HG03025 (cell line): Measurements from ENCODE around the gene LYRM9.
"Not testable (repeated sequence)": the region's sequence is repeated elsewhere in the genome, so short reads cannot be mapped to it uniquely, and the experiment has no call there.

Experiments used
- ATAC-seq: cut with Tn5 transposase; IDR thresholded peaks from one replicate; pipeline ENCODE4 v1.9.1; 2021; ENCODE audit warnings: mild to moderate bottlenecking, moderate library complexity; ENCODE audit not compliant: unreplicated experiment, low FRiP score

LYRM9 gene

GRCh38 chr17:27878776-27879562 is 14.2 kb downstream of the LYRM9 start:
- ATAC-seq: no peak

- ATAC-seq: no peak
Measured at GRCh38 chr17:27873746-27874145, 19.4 kb downstream of the LYRM9 start.

- no peak for ATAC-seq
Measured at GRCh38 chr17:27873211-27873610, 20.0 kb downstream of the LYRM9 start.

- no peak for ATAC-seq
Measured at GRCh38 chr17:27872776-27873175, 20.4 kb downstream of the LYRM9 start.

GRCh38 chr17:27871407-27871806 is 21.8 kb downstream of the LYRM9 start:
- no peak for ATAC-seq

- ATAC-seq: no peak
Measured at GRCh38 chr17:27870345-27870744, 22.8 kb downstream of the LYRM9 start.

GRCh38 chr17:27868565-27868964 is 24.6 kb downstream of the LYRM9 start:
- no peak for ATAC-seq

- no peak for ATAC-seq
Measured at GRCh38 chr17:27862840-27863239, 30.3 kb downstream of the LYRM9 start.

- ATAC-seq: no peak
Measured at GRCh38 chr17:27862004-27862403, 31.2 kb downstream of the LYRM9 start.

- ATAC-seq: no peak
Measured at GRCh38 chr17:27860971-27861664, 32.0 kb downstream of the LYRM9 start.

GRCh38 chr17:27858621-27859305 is 34.4 kb downstream of the LYRM9 start:
- ATAC-seq: no peak

- ATAC-seq: no peak
Measured at GRCh38 chr17:27856676-27857432, 36.3 kb downstream of the LYRM9 start.

GRCh38 chr17:27855454-27855853 is 37.7 kb downstream of the LYRM9 start:
- no peak for ATAC-seq

GRCh38 chr17:27854163-27854562 is 39.0 kb downstream of the LYRM9 start:
- no peak for ATAC-seq

GRCh38 chr17:27853091-27853490 is 40.1 kb downstream of the LYRM9 start:
- ATAC-seq: no peak

GRCh38 chr17:27849474-27850185 is 43.5 kb downstream of the LYRM9 start:
- ATAC-seq: no peak

- no peak for ATAC-seq
Measured at GRCh38 chr17:27848931-27849330, 44.2 kb downstream of the LYRM9 start.

GRCh38 chr17:27846808-27847307 is 46.3 kb downstream of the LYRM9 start:
- ATAC-seq: not testable (repeated sequence)

GRCh38 chr17:27846042-27846655 is 47.0 kb downstream of the LYRM9 start:
- no peak for ATAC-seq
